CD4-positive, alpha-beta T cell (primary cell): Measurements from ENCODE around the gene TNIK. TPM values are rescaled to one million over a fixed set of nuclear protein-coding genes. Genes with fewer than 3 reads are reported as not detected.

Experiments
- ATAC-seq: fragments of 200-7000 bp; cut with Tn5 transposase; one replicate; pipeline ENCODE4 v1.10.0; 2022; ENCODE audit warnings: mild to moderate bottlenecking; ENCODE audit not compliant: poor library complexity
- CTCF ChIA-PET: fragments of 350-600 bp; sonication (Branson Sonifier 250); formaldehyde crosslinking; loops from one replicate; lab custom pipeline; 2021; ENCODE audit warnings: antibody characterized with exemption, inconsistent platforms; lab: Charles Lee
- POLR2A ChIA-PET: fragments of 350-600 bp; sonication (Branson Sonifier 250); formaldehyde crosslinking; loops from one replicate; lab custom pipeline; 2021; ENCODE audit warnings: antibody characterized with exemption, inconsistent platforms; lab: Charles Lee
- DNase-seq, 14 experiments: peaks; one replicate each; pipeline ENCODE4 v3.0.0-alpha.2; 2013 to 2020; ENCODE audit warnings: mixed read lengths in 2 of 14
- H3K27ac ChIP-seq, 2 donors: one replicate each; pipeline versions ENCODE4 v1.5.1 to v1.7.0; 2013; ENCODE audit warnings: low read length in 2 of 2, low read depth in 1 of 2, mild to moderate bottlenecking in 1 of 2
- H3K27me3 ChIP-seq, 2 experiments: 1 replicate in 1 of 2; 2 replicates in 1 of 2; pipeline versions ENCODE4 v1.6.1 to v1.7.0; 2013; ENCODE audit warnings: low read length in 2 of 2, control low read depth in 1 of 2, mild to moderate bottlenecking in 1 of 2, moderate library complexity in 1 of 2; ENCODE audit not compliant: insufficient read depth in 2 of 2, control insufficient read depth in 1 of 2
- H3K36me3 ChIP-seq: one replicate; pipeline ENCODE4 v1.6.1; 2013; ENCODE audit warnings: low read length, control low read depth; ENCODE audit not compliant: insufficient read depth
- H3K4me1 ChIP-seq: one replicate; pipeline ENCODE4 v1.6.1; 2013; ENCODE audit warnings: low read length, control low read depth; ENCODE audit not compliant: insufficient read depth
- H3K4me3 ChIP-seq: one replicate; pipeline ENCODE4 v1.5.1; 2013; ENCODE audit warnings: mild to moderate bottlenecking, low read length, moderate library complexity
- H3K9me3 ChIP-seq, 2 experiments: 1 replicate in 1 of 2; 2 replicates in 1 of 2; pipeline versions ENCODE4 v1.6.1 to v1.7.0; 2013; ENCODE audit warnings: low read length in 2 of 2, mild to moderate bottlenecking in 2 of 2, control low read depth in 1 of 2, moderate library complexity in 1 of 2; ENCODE audit not compliant: control insufficient read depth in 1 of 2, insufficient read depth in 1 of 2
- H3K27ac Mint-ChIP-seq: one replicate; pipeline ENCODE4 v1.8.0; 2020; ENCODE audit warnings: mixed read lengths
- H3K27me3 Mint-ChIP-seq: one replicate; pipeline ENCODE4 v1.8.0; 2021; ENCODE audit warnings: mixed read lengths
- H3K36me3 Mint-ChIP-seq: one replicate; pipeline ENCODE4 v1.8.0; 2021; ENCODE audit warnings: low read depth, mixed read lengths
- H3K4me1 Mint-ChIP-seq: one replicate; pipeline ENCODE4 v1.8.0; 2021; ENCODE audit warnings: low read depth, mixed read lengths
- H3K4me3 Mint-ChIP-seq: one replicate; pipeline ENCODE4 v1.8.0; 2020; ENCODE audit warnings: mild to moderate bottlenecking, mixed read lengths
- H3K9me3 Mint-ChIP-seq: one replicate; pipeline ENCODE4 v1.8.0; 2020; ENCODE audit warnings: mixed read lengths
- intact Hi-C, 2 experiments: fragments of 100-400 bp; cut with DNase I in 1 of 2; cut with micrococcal nuclease in 1 of 2; formaldehyde crosslinking; loops; one replicate each; pipeline versions ENCODE4 v1.15.1 to v1.9.0; 2023 to 2025; cut with DNase I, micrococcal nuclease
- total RNA-seq, 174 experiments: library from RNA in 2 of 174; stranded (reverse) in 2 of 174; gene quantifications; one replicate each; pipeline ENCODE4 v1.2.3 and lab custom pipeline; 2021 to 2026
- TF ChIP-seq, protein P1 (sequence below): fragments of 200-600 bp; IDR thresholded peaks from one replicate; pipeline ENCODE4 v1.8.0; 2022; ENCODE audit warnings: antibody characterized with exemption, mild to moderate bottlenecking

Gene TNIK
- total RNA-seq, 2 experiments from 2014 or later = 71.0 to 78.3 TPM

- Mint-ChIP-seq H3K27me3 (no peaks in the 10 kb centered on the region), H3K36me3 (peaks cover 74% of the 10 kb centered on the region), H3K27ac (no peak overlapping the region), H3K9me3 (no peaks in the 10 kb centered on the region), H3K4me1 (peaks cover 33% of the 10 kb centered on the region), H3K4me3 (no peak overlapping the region)
- Histone ChIP-seq H3K4me3 (no peak overlapping the region), H3K36me3 (peaks cover 25% of the 10 kb centered on the region), H3K27me3 (no peaks in the 10 kb centered on the region), H3K4me1 (peaks cover 5% of the 10 kb centered on the region), H3K27ac (no peak overlapping the region), H3K9me3 (no peaks in the 10 kb centered on the region)
- DNase-seq (peak in 4 of 14 experiments; percentile 28 to 61 (median 52)), ATAC-seq (peak; percentile 59)
- ChIA-PET POLR2A (interaction anchor here (1.2 kb wide), 1 partner anchor 65 kb away, joined by 3 read pairs; no protein-coding TSS in a partner anchor), CTCF (interaction anchor here (1.4 kb wide), 1 partner anchor 65 kb away, joined by 3 read pairs; no protein-coding TSS in a partner anchor)
- TF ChIP-seq, protein P1, sequence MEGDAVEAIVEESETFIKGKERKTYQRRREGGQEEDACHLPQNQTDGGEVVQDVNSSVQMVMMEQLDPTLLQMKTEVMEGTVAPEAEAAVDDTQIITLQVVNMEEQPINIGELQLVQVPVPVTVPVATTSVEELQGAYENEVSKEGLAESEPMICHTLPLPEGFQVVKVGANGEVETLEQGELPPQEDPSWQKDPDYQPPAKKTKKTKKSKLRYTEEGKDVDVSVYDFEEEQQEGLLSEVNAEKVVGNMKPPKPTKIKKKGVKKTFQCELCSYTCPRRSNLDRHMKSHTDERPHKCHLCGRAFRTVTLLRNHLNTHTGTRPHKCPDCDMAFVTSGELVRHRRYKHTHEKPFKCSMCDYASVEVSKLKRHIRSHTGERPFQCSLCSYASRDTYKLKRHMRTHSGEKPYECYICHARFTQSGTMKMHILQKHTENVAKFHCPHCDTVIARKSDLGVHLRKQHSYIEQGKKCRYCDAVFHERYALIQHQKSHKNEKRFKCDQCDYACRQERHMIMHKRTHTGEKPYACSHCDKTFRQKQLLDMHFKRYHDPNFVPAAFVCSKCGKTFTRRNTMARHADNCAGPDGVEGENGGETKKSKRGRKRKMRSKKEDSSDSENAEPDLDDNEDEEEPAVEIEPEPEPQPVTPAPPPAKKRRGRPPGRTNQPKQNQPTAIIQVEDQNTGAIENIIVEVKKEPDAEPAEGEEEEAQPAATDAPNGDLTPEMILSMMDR = peak; percentile 70
- intact Hi-C loops = loop anchor here (1.0 to 10.0 kb wide), 3 partner anchors 267 to 380 kb away; no protein-coding TSS in a partner anchor
Observed at GRCh38 chr3:171187706-171188290, 272.4 kb downstream of the TNIK start.

DNA sequence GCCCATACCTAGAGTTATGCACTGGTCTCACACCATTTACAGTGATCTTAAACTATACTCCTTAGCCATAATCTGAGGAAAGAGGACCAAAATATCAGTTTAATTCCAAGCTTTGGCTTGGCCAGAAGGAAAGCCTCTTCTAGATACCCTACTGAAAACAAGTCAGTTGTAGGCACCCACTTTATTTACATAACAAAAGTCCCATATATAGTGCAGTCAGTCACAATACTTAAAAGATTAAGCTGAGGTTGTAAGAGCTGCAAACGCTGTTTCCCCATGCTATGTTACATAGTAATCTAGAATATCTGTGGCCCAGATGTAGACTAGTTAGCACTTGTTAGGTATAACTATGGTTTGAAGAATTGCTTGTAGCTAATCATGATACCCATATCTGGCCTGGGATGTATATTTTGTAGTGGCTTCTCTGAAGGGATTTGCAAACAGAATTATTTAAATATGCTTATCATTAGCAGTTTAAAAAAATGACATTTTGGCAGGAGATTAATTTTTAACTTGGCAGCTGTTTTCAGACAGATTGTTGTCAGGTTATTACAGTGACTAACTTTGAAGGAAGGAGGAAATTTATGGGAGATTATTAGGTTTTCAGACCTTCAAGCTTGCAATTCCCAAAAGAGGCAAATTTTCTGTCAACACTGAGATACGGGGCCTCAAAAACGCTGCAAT is 273.2 kb downstream of the TNIK start:
- no peaks in the 10 kb centered on the region for H3K27me3 ChIP-seq
- Mint-ChIP-seq H3K27ac (no peak overlapping the region), H3K27me3 (no peaks in the 10 kb centered on the region), H3K36me3 (peaks cover 74% of the 10 kb centered on the region), H3K9me3 (no peaks in the 10 kb centered on the region), H3K4me1 (peaks cover 41% of the 10 kb centered on the region), H3K4me3 (no peak overlapping the region)
- ATAC-seq = no peak
- peaks cover 5% of the 10 kb centered on the region for H3K4me1 ChIP-seq
- ChIA-PET CTCF (interaction anchor here (0.8 to 1.3 kb wide), 2 partner anchors 16 to 377 kb away, joined by 3 read pairs; no protein-coding TSS in a partner anchor), POLR2A (interaction anchor here (1.1 kb wide), 1 partner anchor 379 kb away, joined by 4 read pairs; no protein-coding TSS in a partner anchor)
- intact Hi-C loops = loop anchor here (1.0 to 10.0 kb wide), 3 partner anchors 268 to 380 kb away; no protein-coding TSS in a partner anchor
- H3K36me3 ChIP-seq = peaks cover 21% of the 10 kb centered on the region
- no peaks in the 10 kb centered on the region for H3K9me3 ChIP-seq
- H3K27ac ChIP-seq = no peak overlapping the region
- H3K4me3 ChIP-seq = no peak overlapping the region
- TF ChIP-seq, protein P1 = no peak
- no peak for DNase-seq

DNA sequence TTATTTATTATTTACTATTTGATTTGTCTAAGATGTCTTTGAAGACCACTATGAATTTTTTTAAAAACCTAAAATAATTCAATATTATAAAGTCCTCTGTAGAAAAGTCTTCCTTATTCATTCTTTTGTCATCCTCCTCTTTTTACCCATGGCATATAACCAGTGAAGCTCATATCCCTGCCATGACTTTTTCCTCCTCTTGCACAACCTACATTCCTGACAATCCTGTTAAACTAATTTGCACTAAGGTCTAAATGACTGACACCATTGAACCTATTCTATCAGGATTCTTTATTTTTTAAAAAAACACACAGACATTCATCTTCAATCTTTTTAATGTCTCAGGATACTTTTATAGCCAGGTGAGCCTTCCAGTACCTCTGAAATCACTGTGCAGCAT is 273.8 kb downstream of the TNIK start:
- Histone ChIP-seq H3K27ac (no peak overlapping the region), H3K27me3 (no peaks in the 10 kb centered on the region), H3K4me3 (no peak overlapping the region), H3K4me1 (peaks cover 5% of the 10 kb centered on the region), H3K36me3 (peaks cover 25% of the 10 kb centered on the region), H3K9me3 (no peaks in the 10 kb centered on the region)
- ChIA-PET CTCF (interaction anchor here (1.3 kb wide), 1 partner anchor 378 kb away, joined by 3 read pairs; no protein-coding TSS in a partner anchor), POLR2A (interaction anchor here (1.1 to 1.3 kb wide), 2 partner anchors 83 to 380 kb away, joined by 3 to 4 read pairs; no protein-coding TSS in a partner anchor)
- H3K4me3 Mint-ChIP-seq = no peak overlapping the region
- no peak for DNase-seq
- H3K9me3 Mint-ChIP-seq = no peaks in the 10 kb centered on the region
- TF ChIP-seq, protein P1 = no peak
- no peaks in the 10 kb centered on the region for H3K27me3 Mint-ChIP-seq
- intact Hi-C loops = loop anchor here (5.0 to 10.0 kb wide), 2 partner anchors 268 to 271 kb away; no protein-coding TSS in a partner anchor
- peaks cover 74% of the 10 kb centered on the region for H3K36me3 Mint-ChIP-seq
- H3K4me1 Mint-ChIP-seq = peaks cover 44% of the 10 kb centered on the region
- no peak for ATAC-seq
- no peak overlapping the region for H3K27ac Mint-ChIP-seq
